SU-DHL-6 (cell line): ENCODE results near the gene PLEKHJ1.

ENCODE experiments used
- H2AFZ ChIP-seq: fragments of 200-600 bp; sonication (generic); 2 replicates; pipeline ENCODE4 v1.6.1; 2014; ENCODE audit warnings: low read depth, mild to moderate bottlenecking, moderate library complexity, mixed read lengths, antibody characterized with exemption, low read length; ENCODE audit not compliant: severe bottlenecking
- H3F3A ChIP-seq: fragments of 200-600 bp; shearing (Covaris generic); 2 replicates; pipeline ENCODE4 v1.6.0; 2016; ENCODE audit warnings: antibody characterized with exemption, mild to moderate bottlenecking; ENCODE audit not compliant: insufficient read depth
- H3K27ac ChIP-seq: fragments of 200-600 bp; sonication (generic); 2 replicates; pipeline ENCODE4 v1.5.1; 2016; ENCODE audit warnings: low read depth, mild to moderate bottlenecking, low read length, moderate library complexity, mixed read lengths
- H3K27me3 ChIP-seq: fragments of 200-600 bp; sonication (generic), shearing (Covaris generic); 2 replicates; pipeline ENCODE4 v1.6.0; 2014; ENCODE audit warnings: mild to moderate bottlenecking, low read length
- H3K36me3 ChIP-seq: fragments of 200-600 bp; sonication (generic); 2 replicates; pipeline ENCODE4 v1.6.1; 2014; ENCODE audit warnings: mild to moderate bottlenecking, low read length, mixed read lengths
- H3K4me2 ChIP-seq: fragments of 300-600, 200-600 bp; shearing (Covaris generic), sonication (generic); 2 replicates; pipeline ENCODE4 v1.6.0; 2014; ENCODE audit warnings: low read length, low read depth, mild to moderate bottlenecking; ENCODE audit not compliant: poor library complexity, severe bottlenecking
- H3K4me3 ChIP-seq: fragments of 200-600 bp; sonication (generic); 2 replicates; pipeline ENCODE4 v1.5.1; 2014; ENCODE audit warnings: antibody characterized with exemption, low read length, mild to moderate bottlenecking, mixed read lengths; ENCODE audit not compliant: insufficient read depth, poor library complexity, severe bottlenecking
- H3K79me2 ChIP-seq: fragments of 200-600 bp; sonication (generic); 2 replicates; pipeline ENCODE4 v1.6.1; 2014; ENCODE audit warnings: mild to moderate bottlenecking, low read length, moderate library complexity; ENCODE audit not compliant: insufficient read depth
- H3K9ac ChIP-seq: fragments of 200-600 bp; sonication (generic); 2 replicates; pipeline ENCODE4 v1.7.0; 2014; ENCODE audit warnings: mild to moderate bottlenecking, low read length
- H3K9me2 ChIP-seq: fragments of 200-600 bp; sonication (generic); replicated peaks from 2 replicates; pipeline ENCODE4 v1.6.1; 2014; ENCODE audit warnings: low read length; ENCODE audit not compliant: insufficient read depth
- H3K9me3 ChIP-seq: fragments of 200-600 bp; sonication (generic); 2 replicates; pipeline ENCODE4 v1.6.1; 2014; ENCODE audit warnings: low read length, mixed read lengths; ENCODE audit not compliant: insufficient read depth
- H4K20me1 ChIP-seq: fragments of 200-600 bp; sonication (generic); 2 replicates; pipeline ENCODE4 v1.6.1; 2014; ENCODE audit warnings: low read depth, mild to moderate bottlenecking, antibody characterized with exemption, low read length, moderate library complexity, mixed read lengths
- EZH2phosphoT487 ChIP-seq: fragments of 200-600 bp; sonication (generic), shearing (Covaris generic); conservative IDR thresholded peaks from 2 replicates; pipeline ENCODE4 v1.6.1; 2018; ENCODE audit warnings: mild to moderate bottlenecking, antibody characterized with exemption, low read length, moderate library complexity, mixed read lengths
- TF ChIP-seq, protein P1 (sequence below): fragments of 200-600 bp; sonication (generic); IDR thresholded peaks from one replicate; pipeline ENCODE4 v1.5.1; 2017; ENCODE audit warnings: antibody characterized with exemption, mild to moderate bottlenecking, low read length, moderate library complexity; ENCODE audit not compliant: insufficient read depth, poor library complexity, severe bottlenecking

The PLEKHJ1 gene

GRCh38 chr19:2239771-2240770 is 3.9 kb upstream of the PLEKHJ1 start:
- H3K27ac ChIP-seq: peak overlapping the region; percentile 9; the same call in 1 of the 2 replicates

DNA sequence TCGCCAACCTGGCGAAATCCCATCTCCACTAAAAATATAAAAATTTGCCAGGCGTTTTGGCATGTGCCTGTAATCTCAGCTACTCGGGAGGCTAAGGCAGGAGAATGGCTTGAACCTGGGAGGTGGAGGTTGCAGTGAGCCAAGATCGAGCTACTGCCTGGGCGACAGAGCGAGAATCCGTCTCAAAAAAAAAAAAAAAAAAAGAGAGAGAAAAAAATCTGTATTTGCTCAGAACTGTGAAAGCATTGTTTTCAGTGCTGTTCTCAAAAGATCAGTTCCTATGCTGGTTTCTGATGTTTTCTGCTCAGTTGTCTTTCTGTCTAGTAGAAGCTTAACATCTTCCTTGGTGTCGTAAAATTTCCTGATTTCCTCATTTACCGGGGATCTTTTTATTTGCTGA is 3.0 kb upstream of the PLEKHJ1 start:
- peak overlapping the region; percentile 90 for H3K4me3 ChIP-seq

More at GRCh38 chr19:2239771-2240770, 3.9 kb upstream of the PLEKHJ1 start:
- no peaks in the 10 kb centered on the region for H3K27me3 ChIP-seq
- H3K36me3 ChIP-seq: no peaks in the 10 kb centered on the region
- TF ChIP-seq EZH2phosphoT487: no peak
- TF ChIP-seq, protein P1, sequence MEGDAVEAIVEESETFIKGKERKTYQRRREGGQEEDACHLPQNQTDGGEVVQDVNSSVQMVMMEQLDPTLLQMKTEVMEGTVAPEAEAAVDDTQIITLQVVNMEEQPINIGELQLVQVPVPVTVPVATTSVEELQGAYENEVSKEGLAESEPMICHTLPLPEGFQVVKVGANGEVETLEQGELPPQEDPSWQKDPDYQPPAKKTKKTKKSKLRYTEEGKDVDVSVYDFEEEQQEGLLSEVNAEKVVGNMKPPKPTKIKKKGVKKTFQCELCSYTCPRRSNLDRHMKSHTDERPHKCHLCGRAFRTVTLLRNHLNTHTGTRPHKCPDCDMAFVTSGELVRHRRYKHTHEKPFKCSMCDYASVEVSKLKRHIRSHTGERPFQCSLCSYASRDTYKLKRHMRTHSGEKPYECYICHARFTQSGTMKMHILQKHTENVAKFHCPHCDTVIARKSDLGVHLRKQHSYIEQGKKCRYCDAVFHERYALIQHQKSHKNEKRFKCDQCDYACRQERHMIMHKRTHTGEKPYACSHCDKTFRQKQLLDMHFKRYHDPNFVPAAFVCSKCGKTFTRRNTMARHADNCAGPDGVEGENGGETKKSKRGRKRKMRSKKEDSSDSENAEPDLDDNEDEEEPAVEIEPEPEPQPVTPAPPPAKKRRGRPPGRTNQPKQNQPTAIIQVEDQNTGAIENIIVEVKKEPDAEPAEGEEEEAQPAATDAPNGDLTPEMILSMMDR: no peak
- H4K20me1 ChIP-seq: peaks cover 8% of the 10 kb centered on the region; the same call in 1 of the 2 replicates
- H2AFZ ChIP-seq: no peak overlapping the region
- H3K9ac ChIP-seq: peak overlapping the region; percentile 95
- H3K4me2 ChIP-seq: peak overlapping the region; percentile 97
- 0 out of 2 replicates have a peak, but pooled peaks cover 3% of the 10 kb centered on the region for H3F3A ChIP-seq
- H3K9me2 ChIP-seq: no peaks in the 10 kb centered on the region
- H3K79me2 ChIP-seq: peaks cover 80% of the 10 kb centered on the region
- no peaks in the 10 kb centered on the region for H3K9me3 ChIP-seq
- H3K4me3 ChIP-seq: peak overlapping the region; percentile 90

DNA sequence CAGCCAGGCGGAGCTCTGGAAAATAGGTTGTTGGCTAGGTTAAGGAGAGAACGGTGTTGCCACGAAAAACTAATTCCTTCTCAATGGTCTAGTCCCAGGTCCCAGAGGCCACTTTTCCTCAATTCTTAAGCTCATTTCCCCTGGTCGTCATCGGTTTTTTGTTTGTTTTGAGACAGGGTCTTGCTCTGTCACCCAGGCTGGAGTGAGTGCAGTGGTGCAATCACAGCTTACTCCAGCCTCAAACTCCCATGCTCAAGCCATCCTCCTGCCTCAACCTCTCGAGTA is 1.7 kb upstream of the PLEKHJ1 start:
- Histone ChIP-seq H3K9me3 (no peaks in the 10 kb centered on the region), H3K9me2 (no peaks in the 10 kb centered on the region), H3K9ac (peak overlapping the region; percentile 95), H3K4me2 (peak overlapping the region; percentile 97), H3K4me3 (peak overlapping the region; percentile 90), H3K27me3 (no peaks in the 10 kb centered on the region), H3K27ac (0 out of 2 replicates have a peak overlapping the region, but pooled peaks have one; percentile 81), H3K79me2 (peaks cover 85% of the 10 kb centered on the region), H3F3A (peaks cover 13% of the 10 kb centered on the region; the same call in 1 of the 2 replicates), H2AFZ (no peak overlapping the region), H3K36me3 (no peaks in the 10 kb centered on the region), H4K20me1 (peaks cover 8% of the 10 kb centered on the region; the same call in 1 of the 2 replicates)
- TF ChIP-seq EZH2phosphoT487: no peak
- TF ChIP-seq, protein P1: no peak

More for the DNA sequence above, 3.0 kb upstream of the PLEKHJ1 start:
- peaks cover 8% of the 10 kb centered on the region; the same call in 1 of the 2 replicates for H3F3A ChIP-seq
- TF ChIP-seq, protein P1: no peak
- TF ChIP-seq EZH2phosphoT487: no peak
- H3K4me2 ChIP-seq: peak overlapping the region; percentile 97
- no peaks in the 10 kb centered on the region for H3K36me3 ChIP-seq
- H2AFZ ChIP-seq: no peak overlapping the region
- H3K27me3 ChIP-seq: no peaks in the 10 kb centered on the region
- peaks cover 8% of the 10 kb centered on the region; the same call in 1 of the 2 replicates for H4K20me1 ChIP-seq
- H3K9me2 ChIP-seq: no peaks in the 10 kb centered on the region
- peaks cover 88% of the 10 kb centered on the region for H3K79me2 ChIP-seq
- peak overlapping the region; percentile 9; the same call in 1 of the 2 replicates for H3K27ac ChIP-seq
- peak overlapping the region; percentile 95 for H3K9ac ChIP-seq
- H3K9me3 ChIP-seq: no peaks in the 10 kb centered on the region
